ENCODE measurements around the gene TMEM217. TPM values are rescaled to one million over a fixed set of nuclear protein-coding genes. Genes with fewer than 3 reads are reported as not detected.
A peak's percentile ranks its signal among the peaks of the same experiment; 100 is the strongest.

Gene TMEM217
- total RNA-seq, 5 donors from 2014 or later (not counting 1 experiment from before 2014, with no cell fraction given): 0.22 to 1.3 (median 0.49) TPM

GRCh38 chr6:37289931-37290330 lies 32.0 kb upstream of the TMEM217 start:
- Histone ChIP-seq H3K4me3 (ENCODE audit: control insufficient read depth in 1 of 2, extremely low read depth in 1 of 2, low read length in 1 of 2) (no peak overlapping the region), H3K9me3 (no peaks in the 10 kb centered on the region), H3K36me3 (ENCODE audit: control insufficient read depth in 2 of 2, extremely low read depth in 1 of 2, insufficient read depth in 1 of 2, low read length in 1 of 2) (peaks cover 10 to 54% of the 10 kb centered on the region in 2 donors), H3K27me3 (replicated peaks in 1 of 2; ENCODE audit: control insufficient read depth in 2 of 2, extremely low read depth in 1 of 2, insufficient read depth in 2 of 2, low read length in 1 of 2) (no peaks in the 10 kb centered on the region), H3K4me1 (ENCODE audit: control insufficient read depth in 1 of 2, extremely low read depth in 1 of 2, insufficient read depth in 2 of 2, low read length in 2 of 2) (peaks cover 15 to 21% of the 10 kb centered on the region in 2 experiments), H3K27ac (ENCODE audit: low read length) (peak overlapping the region; percentile 14)
- WGBS (ENCODE audit: insufficient coverage): no CpG with 5 or more reads among the region's 3 CpGs
- Mint-ChIP-seq H3K9me3 (no peaks in the 10 kb centered on the region), H3K27ac (peak overlapping the region; percentile 77 to 89), H3K4me1 (peaks cover 18 to 28% (median 26%) of the 10 kb centered on the region in 3 donors), H3K4me3 (peak overlapping the region in 1 of 3 donors; percentile 16), H3K27me3 (no peaks in the 10 kb centered on the region), H3K36me3 (peaks cover 57% of the 10 kb centered on the region)
- POLR2A ChIA-PET: interaction anchor here in 1 of 2 donors (0.6 kb wide), 1 partner anchor 679 kb away, joined by 3 read pairs; no protein-coding TSS in a partner anchor
- peak in 17 of 35 experiments; percentile 2 to 51 (median 11) for DNase-seq
- CTCF ChIA-PET: no interaction called here
- peak; percentile 86 to 91 (median 88) for ATAC-seq (replicated peaks in 1 of 4)

GRCh38 chr6:37288247-37288646 lies 30.3 kb upstream of the TMEM217 start:
- Mint-ChIP-seq H3K27ac (peak overlapping the region in 1 of 2 donors; percentile 77), H3K4me3 (no peak overlapping the region), H3K27me3 (no peaks in the 10 kb centered on the region), H3K36me3 (peaks cover 60% of the 10 kb centered on the region), H3K4me1 (peaks cover 18 to 28% (median 26%) of the 10 kb centered on the region in 3 donors), H3K9me3 (no peaks in the 10 kb centered on the region)
- no peak for ATAC-seq (replicated peaks in 1 of 4)
- WGBS (ENCODE audit: insufficient coverage): 60% methylated on average over 1 of the region's 2 CpGs
- H3K9me3 ChIP-seq: no peaks in the 10 kb centered on the region
- no peak for DNase-seq
- peaks cover 15 to 21% of the 10 kb centered on the region in 2 experiments for H3K4me1 ChIP-seq (ENCODE audit: control insufficient read depth in 1 of 2, extremely low read depth in 1 of 2, insufficient read depth in 2 of 2, low read length in 2 of 2)
- H3K27me3 ChIP-seq (replicated peaks in 1 of 2; ENCODE audit: control insufficient read depth in 2 of 2, extremely low read depth in 1 of 2, insufficient read depth in 2 of 2, low read length in 1 of 2): no peaks in the 10 kb centered on the region
- peaks cover 18 to 59% of the 10 kb centered on the region in 2 donors for H3K36me3 ChIP-seq (ENCODE audit: control insufficient read depth in 2 of 2, extremely low read depth in 1 of 2, insufficient read depth in 1 of 2, low read length in 1 of 2)
- H3K4me3 ChIP-seq (ENCODE audit: control insufficient read depth in 1 of 2, extremely low read depth in 1 of 2, low read length in 1 of 2): no peak overlapping the region
- CTCF ChIA-PET: no interaction called here
- POLR2A ChIA-PET: no interaction called here
- no peak overlapping the region for H3K27ac ChIP-seq (ENCODE audit: low read length)

GRCh38 chr6:37287519-37288157 lies 29.7 kb upstream of the TMEM217 start:
- ChIA-PET POLR2A (interaction anchor here in 1 of 2 donors (0.7 kb wide), 1 partner anchor 26 kb away, joined by 3 read pairs; no protein-coding TSS in a partner anchor), CTCF (no interaction called here)
- no peaks in the 10 kb centered on the region for H3K9me3 Mint-ChIP-seq
- H3K27ac Mint-ChIP-seq: peak overlapping the region in 1 of 2 donors; percentile 13
- H3K27me3 Mint-ChIP-seq: no peaks in the 10 kb centered on the region
- Histone ChIP-seq H3K9me3 (no peaks in the 10 kb centered on the region), H3K27me3 (replicated peaks in 1 of 2; ENCODE audit: control insufficient read depth in 2 of 2, extremely low read depth in 1 of 2, insufficient read depth in 2 of 2, low read length in 1 of 2) (no peaks in the 10 kb centered on the region), H3K4me3 (ENCODE audit: control insufficient read depth in 1 of 2, extremely low read depth in 1 of 2, low read length in 1 of 2) (no peak overlapping the region), H3K27ac (ENCODE audit: low read length) (no peak overlapping the region), H3K4me1 (ENCODE audit: control insufficient read depth in 1 of 2, extremely low read depth in 1 of 2, insufficient read depth in 2 of 2, low read length in 2 of 2) (peaks cover 15 to 21% of the 10 kb centered on the region in 2 experiments), H3K36me3 (ENCODE audit: control insufficient read depth in 2 of 2, extremely low read depth in 1 of 2, insufficient read depth in 1 of 2, low read length in 1 of 2) (peaks cover 18 to 65% of the 10 kb centered on the region in 2 donors)
- peaks cover 63% of the 10 kb centered on the region for H3K36me3 Mint-ChIP-seq
- peaks cover 18 to 28% (median 26%) of the 10 kb centered on the region in 3 donors for H3K4me1 Mint-ChIP-seq
- ATAC-seq (replicated peaks in 1 of 4) (no peak), DNase-seq (no peak)
- no peak overlapping the region for H3K4me3 Mint-ChIP-seq
- 100% methylated on average over 1 of the region's 2 CpGs for WGBS (ENCODE audit: insufficient coverage)

GRCh38 chr6:37285861-37286311 lies 27.9 kb upstream of the TMEM217 start:
- H3K27ac ChIP-seq (ENCODE audit: low read length): no peak overlapping the region
- H3K9me3 ChIP-seq: no peaks in the 10 kb centered on the region
- no peak overlapping the region for H3K4me3 ChIP-seq (ENCODE audit: control insufficient read depth in 1 of 2, extremely low read depth in 1 of 2, low read length in 1 of 2)
- Mint-ChIP-seq H3K36me3 (peaks cover 60% of the 10 kb centered on the region), H3K4me1 (peaks cover 18 to 26% (median 24%) of the 10 kb centered on the region in 3 donors), H3K27me3 (no peaks in the 10 kb centered on the region), H3K9me3 (no peaks in the 10 kb centered on the region), H3K4me3 (no peak overlapping the region), H3K27ac (no peak overlapping the region)
- ATAC-seq (replicated peaks in 1 of 4): no peak
- H3K4me1 ChIP-seq (ENCODE audit: control insufficient read depth in 1 of 2, extremely low read depth in 1 of 2, insufficient read depth in 2 of 2, low read length in 2 of 2): peaks cover 15 to 21% of the 10 kb centered on the region in 2 experiments
- H3K36me3 ChIP-seq (ENCODE audit: control insufficient read depth in 2 of 2, extremely low read depth in 1 of 2, insufficient read depth in 1 of 2, low read length in 1 of 2): peaks cover 23 to 67% of the 10 kb centered on the region in 2 donors
- ChIA-PET CTCF (interaction anchor here in 1 of 2 donors (0.6 to 0.7 kb wide), 2 partner anchors 27 to 1285 kb away, joined by 3 read pairs; no protein-coding TSS in a partner anchor), POLR2A (no interaction called here)
- H3K27me3 ChIP-seq (replicated peaks in 1 of 2; ENCODE audit: control insufficient read depth in 2 of 2, extremely low read depth in 1 of 2, insufficient read depth in 2 of 2, low read length in 1 of 2): no peaks in the 10 kb centered on the region
- WGBS (ENCODE audit: insufficient coverage): no CpG with 5 or more reads among the region's 4 CpGs
- no peak for DNase-seq

GRCh38 chr6:37284781-37285180 lies 26.8 kb upstream of the TMEM217 start:
- Mint-ChIP-seq H3K36me3 (peaks cover 67% of the 10 kb centered on the region), H3K9me3 (no peaks in the 10 kb centered on the region), H3K27me3 (no peaks in the 10 kb centered on the region), H3K4me3 (no peak overlapping the region), H3K4me1 (peaks cover 11 to 19% (median 18%) of the 10 kb centered on the region in 3 donors), H3K27ac (no peak overlapping the region)
- CTCF ChIA-PET: no interaction called here
- H3K9me3 ChIP-seq: no peaks in the 10 kb centered on the region
- ATAC-seq (replicated peaks in 1 of 4) (no peak), DNase-seq (no peak)
- peaks cover 21 to 71% of the 10 kb centered on the region in 2 donors for H3K36me3 ChIP-seq (ENCODE audit: control insufficient read depth in 2 of 2, extremely low read depth in 1 of 2, insufficient read depth in 1 of 2, low read length in 1 of 2)
- POLR2A ChIA-PET: interaction anchor here in 1 of 2 donors (0.6 kb wide), 1 partner anchor 1683 kb away, joined by 5 read pairs; no protein-coding TSS in a partner anchor
- peaks cover 9 to 14% of the 10 kb centered on the region in 2 experiments for H3K4me1 ChIP-seq (ENCODE audit: control insufficient read depth in 1 of 2, extremely low read depth in 1 of 2, insufficient read depth in 2 of 2, low read length in 2 of 2)
- no peaks in the 10 kb centered on the region for H3K27me3 ChIP-seq (replicated peaks in 1 of 2; ENCODE audit: control insufficient read depth in 2 of 2, extremely low read depth in 1 of 2, insufficient read depth in 2 of 2, low read length in 1 of 2)
- WGBS (ENCODE audit: insufficient coverage): 100% methylated on average over 1 of the region's 4 CpGs
- no peak overlapping the region for H3K27ac ChIP-seq (ENCODE audit: low read length)
- H3K4me3 ChIP-seq (ENCODE audit: control insufficient read depth in 1 of 2, extremely low read depth in 1 of 2, low read length in 1 of 2): no peak overlapping the region

GRCh38 chr6:37283671-37284151 lies 25.8 kb upstream of the TMEM217 start:
- Histone ChIP-seq H3K9me3 (no peaks in the 10 kb centered on the region), H3K36me3 (ENCODE audit: control insufficient read depth in 2 of 2, extremely low read depth in 1 of 2, insufficient read depth in 1 of 2, low read length in 1 of 2) (peaks cover 22 to 78% of the 10 kb centered on the region in 2 donors), H3K4me3 (ENCODE audit: control insufficient read depth in 1 of 2, extremely low read depth in 1 of 2, low read length in 1 of 2) (no peak overlapping the region), H3K27me3 (replicated peaks in 1 of 2; ENCODE audit: control insufficient read depth in 2 of 2, extremely low read depth in 1 of 2, insufficient read depth in 2 of 2, low read length in 1 of 2) (no peaks in the 10 kb centered on the region), H3K4me1 (ENCODE audit: control insufficient read depth in 1 of 2, extremely low read depth in 1 of 2, insufficient read depth in 2 of 2, low read length in 2 of 2) (peaks cover 0 to 3% of the 10 kb centered on the region in 2 experiments), H3K27ac (ENCODE audit: low read length) (no peak overlapping the region)
- Mint-ChIP-seq H3K27me3 (no peaks in the 10 kb centered on the region), H3K36me3 (peaks cover 66% of the 10 kb centered on the region), H3K4me3 (no peak overlapping the region), H3K9me3 (no peaks in the 10 kb centered on the region), H3K27ac (no peak overlapping the region), H3K4me1 (peaks cover 0 to 12% (median 10%) of the 10 kb centered on the region in 3 donors)
- ATAC-seq (replicated peaks in 1 of 4) (no peak), DNase-seq (no peak)
- CTCF ChIA-PET: no interaction called here
- POLR2A ChIA-PET: no interaction called here
- WGBS (ENCODE audit: insufficient coverage): 92% methylated on average over 2 of the region's 3 CpGs

Measured in T-cell (primary cell).